ENCODE data around the gene GBX1. TPM values are rescaled to one million over a fixed set of nuclear protein-coding genes. Genes with fewer than 3 reads are reported as not detected.

Gene GBX1
- total RNA-seq, 4 donors from 2014 or later: not detected

DNA sequence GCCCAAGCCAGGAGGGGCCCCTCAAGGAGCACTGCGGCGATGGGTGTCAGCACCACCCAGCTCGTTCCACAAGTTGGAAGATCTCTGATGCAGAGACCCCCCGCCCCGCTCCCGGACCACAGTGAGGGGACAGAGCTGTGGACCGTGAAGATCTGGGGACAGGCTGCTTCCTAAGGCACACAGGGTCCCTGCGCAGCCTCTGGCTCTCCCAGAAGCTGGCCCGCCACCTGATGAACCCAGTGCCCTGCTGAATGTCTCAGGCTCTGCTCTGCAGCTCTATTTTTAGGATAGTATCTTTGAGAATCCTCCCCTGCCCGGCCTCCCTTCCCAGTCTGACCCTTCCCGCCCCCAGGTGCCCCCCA lies 29.7 kb downstream of the GBX1 start:
- H3K9me3 ChIP-seq: no peaks in the 10 kb centered on the region
- no peaks in the 10 kb centered on the region for H3K27me3 ChIP-seq
- H3K27ac ChIP-seq (replicated peaks in 1 of 4): no peak overlapping the region
- intact Hi-C loops (cut with DNase I): no loop called here
- H3K4me3 ChIP-seq: no peak overlapping the region
- peaks cover 28 to 100% (median 90%) of the 10 kb centered on the region in 4 donors for H3K36me3 ChIP-seq
- 88% methylated on average over 11 of the region's 11 CpGs for WGBS
- peaks cover 0 to 17% (median under 1%) of the 10 kb centered on the region in 4 donors for H3K4me1 ChIP-seq
- no peak for DNase-seq (ENCODE audit: extremely low spot score)
- TF ChIP-seq EP300 (IDR thresholded peaks at IDR 0.05) (no peak), POLR2AphosphoS5 (IDR thresholded peaks at IDR 0.05) (no peak), POLR2A (IDR thresholded peaks at IDR 0.05; ENCODE audit: low read depth) (no peak)
- TF ChIP-seq, protein P1, sequence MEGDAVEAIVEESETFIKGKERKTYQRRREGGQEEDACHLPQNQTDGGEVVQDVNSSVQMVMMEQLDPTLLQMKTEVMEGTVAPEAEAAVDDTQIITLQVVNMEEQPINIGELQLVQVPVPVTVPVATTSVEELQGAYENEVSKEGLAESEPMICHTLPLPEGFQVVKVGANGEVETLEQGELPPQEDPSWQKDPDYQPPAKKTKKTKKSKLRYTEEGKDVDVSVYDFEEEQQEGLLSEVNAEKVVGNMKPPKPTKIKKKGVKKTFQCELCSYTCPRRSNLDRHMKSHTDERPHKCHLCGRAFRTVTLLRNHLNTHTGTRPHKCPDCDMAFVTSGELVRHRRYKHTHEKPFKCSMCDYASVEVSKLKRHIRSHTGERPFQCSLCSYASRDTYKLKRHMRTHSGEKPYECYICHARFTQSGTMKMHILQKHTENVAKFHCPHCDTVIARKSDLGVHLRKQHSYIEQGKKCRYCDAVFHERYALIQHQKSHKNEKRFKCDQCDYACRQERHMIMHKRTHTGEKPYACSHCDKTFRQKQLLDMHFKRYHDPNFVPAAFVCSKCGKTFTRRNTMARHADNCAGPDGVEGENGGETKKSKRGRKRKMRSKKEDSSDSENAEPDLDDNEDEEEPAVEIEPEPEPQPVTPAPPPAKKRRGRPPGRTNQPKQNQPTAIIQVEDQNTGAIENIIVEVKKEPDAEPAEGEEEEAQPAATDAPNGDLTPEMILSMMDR (IDR thresholded peaks at IDR 0.05): no peak

GRCh38 chr7:151137076-151137675 lies 30.3 kb downstream of the GBX1 start:
- TF ChIP-seq POLR2AphosphoS5 (IDR thresholded peaks at IDR 0.05) (no peak), POLR2A (IDR thresholded peaks at IDR 0.05; ENCODE audit: low read depth) (no peak), EP300 (IDR thresholded peaks at IDR 0.05) (no peak)
- TF ChIP-seq, protein P1 (IDR thresholded peaks at IDR 0.05): no peak
- Histone ChIP-seq H3K27ac (replicated peaks in 1 of 4) (no peak overlapping the region), H3K9me3 (no peaks in the 10 kb centered on the region), H3K4me1 (peaks cover 0 to 17% (median 0%) of the 10 kb centered on the region in 4 donors), H3K27me3 (no peaks in the 10 kb centered on the region), H3K36me3 (peaks cover 33 to 100% (median 90%) of the 10 kb centered on the region in 4 donors), H3K4me3 (no peak overlapping the region)
- no peak for DNase-seq (ENCODE audit: extremely low spot score)
- WGBS: 86% methylated on average over 22 of the region's 22 CpGs
- intact Hi-C loops (cut with DNase I): no loop called here

GRCh38 chr7:151135866-151136843 lies 31.3 kb downstream of the GBX1 start:
- peaks cover 0 to 17% (median 3%) of the 10 kb centered on the region in 4 donors for H3K4me1 ChIP-seq
- no peak for DNase-seq (ENCODE audit: extremely low spot score)
- peaks cover 33 to 100% (median 90%) of the 10 kb centered on the region in 4 donors for H3K36me3 ChIP-seq
- TF ChIP-seq EP300 (IDR thresholded peaks at IDR 0.05) (no peak), POLR2AphosphoS5 (IDR thresholded peaks at IDR 0.05) (no peak), POLR2A (IDR thresholded peaks at IDR 0.05; ENCODE audit: low read depth) (no peak)
- TF ChIP-seq, protein P1 (IDR thresholded peaks at IDR 0.05): no peak
- no peaks in the 10 kb centered on the region for H3K27me3 ChIP-seq
- H3K9me3 ChIP-seq: no peaks in the 10 kb centered on the region
- intact Hi-C loops (cut with DNase I): no loop called here
- no peak overlapping the region for H3K27ac ChIP-seq (replicated peaks in 1 of 4)
- no peak overlapping the region for H3K4me3 ChIP-seq
- 93% methylated on average over 28 of the region's 33 CpGs for WGBS

DNA sequence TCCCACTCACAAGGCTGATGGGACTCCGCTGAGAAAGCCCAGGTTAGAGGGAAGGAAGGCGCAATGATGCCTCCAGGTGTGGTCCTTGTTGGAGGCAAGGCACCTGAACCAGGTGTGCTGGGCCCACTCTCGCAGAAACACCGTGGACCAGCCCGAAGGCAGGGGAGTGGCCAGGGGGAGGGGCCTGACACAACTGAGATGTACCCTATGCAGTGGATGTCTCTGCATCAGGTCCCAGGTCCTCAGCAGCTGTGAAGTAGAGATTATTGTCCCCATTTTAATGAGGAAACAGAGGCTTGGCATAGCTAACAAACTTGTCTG lies 32.0 kb downstream of the GBX1 start:
- 98% methylated on average over 5 of the region's 5 CpGs for WGBS
- no peak for TF ChIP-seq EP300 (IDR thresholded peaks at IDR 0.05)
- no peak for TF ChIP-seq POLR2A (IDR thresholded peaks at IDR 0.05; ENCODE audit: low read depth)
- TF ChIP-seq, protein P1 (IDR thresholded peaks at IDR 0.05): no peak
- TF ChIP-seq POLR2AphosphoS5 (IDR thresholded peaks at IDR 0.05): no peak
- no peaks in the 10 kb centered on the region for H3K9me3 ChIP-seq
- H3K27me3 ChIP-seq: no peaks in the 10 kb centered on the region
- H3K36me3 ChIP-seq: peaks cover 34 to 100% (median 90%) of the 10 kb centered on the region in 4 donors
- no peak overlapping the region for H3K27ac ChIP-seq (replicated peaks in 1 of 4)
- H3K4me3 ChIP-seq: no peak overlapping the region
- DNase-seq (ENCODE audit: extremely low spot score): no peak
- peaks cover 0 to 17% (median 3%) of the 10 kb centered on the region in 4 donors for H3K4me1 ChIP-seq
- intact Hi-C loops (cut with DNase I): no loop called here

Measured in esophagus muscularis mucosa (tissue), 4 donors.